Measurements from ENCODE around the gene PTGDS.

DNA sequence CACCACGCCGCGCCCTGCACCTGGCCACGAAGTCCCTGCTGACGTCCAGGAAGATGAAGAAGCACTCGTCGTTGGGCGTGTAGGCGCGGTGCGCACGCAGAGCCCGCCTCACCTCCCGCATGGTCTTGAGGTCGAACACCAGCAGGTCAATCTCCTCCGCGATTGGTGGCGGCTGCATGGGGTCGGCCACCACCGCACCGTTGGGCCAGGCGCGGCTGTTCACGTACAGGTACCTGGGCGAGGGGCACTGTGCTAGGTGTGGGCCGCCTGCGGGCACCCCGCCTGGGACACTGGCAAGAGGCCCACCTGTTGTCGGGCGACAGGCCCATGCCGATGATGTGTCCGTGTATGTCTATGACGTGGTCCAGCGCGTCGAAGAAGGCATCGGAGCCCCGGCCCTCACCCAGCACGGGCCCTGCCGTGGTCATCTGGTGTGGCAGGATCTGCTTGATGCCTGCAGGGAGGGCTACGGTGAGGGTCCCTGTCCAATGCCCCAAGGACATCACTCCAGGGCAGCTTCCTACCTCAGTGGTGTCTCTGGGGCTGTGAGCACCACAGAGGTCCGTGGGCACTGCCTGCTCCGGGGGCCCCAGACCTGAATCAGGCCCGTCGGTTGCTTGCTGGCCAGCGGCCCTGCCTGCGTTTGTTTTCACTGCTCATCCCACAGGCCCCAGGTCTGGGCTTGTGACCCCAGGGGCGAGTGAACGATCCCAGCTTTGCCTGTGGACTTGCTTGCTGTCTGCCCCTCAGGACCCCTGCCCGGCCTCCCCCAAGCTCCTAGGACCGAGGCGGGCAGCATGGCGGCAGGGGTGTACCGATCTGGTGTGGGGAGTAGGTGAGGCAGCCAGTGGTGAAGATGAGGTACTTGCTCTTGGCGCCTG, 35.8 kb upstream of the PTGDS start:
- TF ChIP-seq EP300 (IDR thresholded peaks at IDR 0.05), result no peak
- TF ChIP-seq CTCF (IDR thresholded peaks at IDR 0.05), result no peak
- no peak for TF ChIP-seq POLR2A (IDR thresholded peaks at IDR 0.05)
